Muscle of leg (tissue), 11 donors: Measurements from ENCODE around the gene SLC3A2. TPM values are rescaled to one million over a fixed set of nuclear protein-coding genes. Genes with fewer than 3 reads are reported as not detected.

Experiments used
- DNase-seq: peaks from one replicate; pipeline ENCODE4 v3.0.0; 2013
- H3K27ac ChIP-seq: one replicate; pipeline ENCODE4 v1.5.1; 2013; ENCODE audit warnings: mild to moderate bottlenecking, low read length, control low read depth
- H3K27me3 ChIP-seq: one replicate; pipeline ENCODE4 v1.6.1; 2013; ENCODE audit warnings: low read length; ENCODE audit not compliant: control insufficient read depth, insufficient read depth
- H3K36me3 ChIP-seq: one replicate; pipeline ENCODE4 v1.6.1; 2013; ENCODE audit warnings: low read length; ENCODE audit not compliant: control insufficient read depth, insufficient read depth
- H3K4me1 ChIP-seq: one replicate; pipeline ENCODE4 v1.6.1; 2013; ENCODE audit warnings: low read length; ENCODE audit not compliant: control insufficient read depth, insufficient read depth
- H3K4me3 ChIP-seq: one replicate; pipeline ENCODE4 v1.5.1; 2013; ENCODE audit warnings: low read length, control low read depth
- H3K9me3 ChIP-seq: replicated peaks from 2 replicates; pipeline ENCODE4 v1.6.1; 2013; ENCODE audit warnings: low read depth, low read length; ENCODE audit not compliant: control insufficient read depth
- WGBS: methylation state at CpG from one replicate; pipeline ENCODE4 v1.1.5; 2013; ENCODE audit warnings: missing lambda C conversion rate; ENCODE audit not compliant: insufficient coverage; 5-methylcytosine and 5-hydroxymethylcytosine counted together
- polyA plus RNA-seq, 8 donors: library from polyadenylated mRNA; unstranded; fragments of 120-200 nt; gene quantifications; one replicate each; pipeline versions ENCODE4 v1.2.1 to v1.2.3, GENCODE V29; 2013; ENCODE audit warnings: inconsistent platforms in 1 of 8, low replicate concordance in 1 of 8; ENCODE audit not compliant: insufficient read length in 8 of 8, insufficient read depth in 1 of 8
- total RNA-seq: library from RNA; stranded (reverse); fragments of 120-200 nt; gene quantifications from one replicate; pipeline ENCODE4 v1.2.4, GENCODE V29; 2013

Gene SLC3A2
- total and polyA plus RNA-seq, 9 donors: 38.1 to 55.4 (median 43.0) TPM

- Histone ChIP-seq H3K9me3 (no peaks in the 10 kb centered on the region), H3K27me3 (no peaks in the 10 kb centered on the region), H3K36me3 (peaks cover 21% of the 10 kb centered on the region), H3K4me3 (no peak overlapping the region), H3K27ac (peak overlapping the region; percentile 100), H3K4me1 (peaks cover 40% of the 10 kb centered on the region)
- DNase-seq: peak; percentile 69
- 65% methylated on average over 5 of the region's 7 CpGs for WGBS
These were observed 1.3 kb upstream of the SLC3A2 start for GRCh38 chr11:62879235-62879978.

- peak; percentile 80 for DNase-seq
- Histone ChIP-seq H3K27ac (peak overlapping the region; percentile 100), H3K9me3 (no peaks in the 10 kb centered on the region), H3K4me3 (peak overlapping the region; percentile 99), H3K27me3 (no peaks in the 10 kb centered on the region), H3K36me3 (peaks cover 30% of the 10 kb centered on the region), H3K4me1 (peaks cover 40% of the 10 kb centered on the region)
- WGBS: 0% methylated on average over 16 of the region's 16 CpGs
These were observed 379 bp upstream of the SLC3A2 start for GRCh38 chr11:62880231-62880802.

GRCh38 chr11:62881579-62882430, 1.1 kb downstream of the SLC3A2 start:
- peaks cover 40% of the 10 kb centered on the region for H3K4me1 ChIP-seq
- H3K9me3 ChIP-seq: no peaks in the 10 kb centered on the region
- peak overlapping the region; percentile 99 for H3K4me3 ChIP-seq
- no peaks in the 10 kb centered on the region for H3K27me3 ChIP-seq
- 2% methylated on average over 5 of the region's 21 CpGs for WGBS
- DNase-seq: peak; percentile 99
- H3K36me3 ChIP-seq: peaks cover 45% of the 10 kb centered on the region
- H3K27ac ChIP-seq: peak overlapping the region; percentile 100

GRCh38 chr11:62882431-62882749, 1.7 kb downstream of the SLC3A2 start:
- H3K27me3 ChIP-seq: no peaks in the 10 kb centered on the region
- peaks cover 51% of the 10 kb centered on the region for H3K36me3 ChIP-seq
- peaks cover 40% of the 10 kb centered on the region for H3K4me1 ChIP-seq
- H3K27ac ChIP-seq: peak overlapping the region; percentile 100
- H3K9me3 ChIP-seq: no peaks in the 10 kb centered on the region
- H3K4me3 ChIP-seq: peak overlapping the region; percentile 99
- 50% methylated on average over 5 of the region's 6 CpGs for whole genome bisulfite sequencing
- no peak for DNase-seq

GRCh38 chr11:62882788-62883501, 2.2 kb downstream of the SLC3A2 start:
- H3K9me3 ChIP-seq: no peaks in the 10 kb centered on the region
- no peaks in the 10 kb centered on the region for H3K27me3 ChIP-seq
- H3K4me3 ChIP-seq: peak overlapping the region; percentile 99
- WGBS: no CpG with 5 or more reads among the region's 5 CpGs
- peak overlapping the region; percentile 100 for H3K27ac ChIP-seq
- peaks cover 40% of the 10 kb centered on the region for H3K4me1 ChIP-seq
- peaks cover 57% of the 10 kb centered on the region for H3K36me3 ChIP-seq
- peak; percentile 35 for DNase-seq

GRCh38 chr11:62883673-62884072, 3.0 kb downstream of the SLC3A2 start:
- Histone ChIP-seq H3K27me3 (no peaks in the 10 kb centered on the region), H3K36me3 (peaks cover 64% of the 10 kb centered on the region), H3K9me3 (no peaks in the 10 kb centered on the region), H3K27ac (no peak overlapping the region), H3K4me3 (no peak overlapping the region), H3K4me1 (peaks cover 40% of the 10 kb centered on the region)
- DNase-seq: no peak
- 89% methylated on average over 1 of the region's 3 CpGs for WGBS

- Histone ChIP-seq H3K27ac (no peak overlapping the region), H3K4me1 (peaks cover 40% of the 10 kb centered on the region), H3K36me3 (peaks cover 74% of the 10 kb centered on the region), H3K27me3 (no peaks in the 10 kb centered on the region), H3K4me3 (no peak overlapping the region), H3K9me3 (no peaks in the 10 kb centered on the region)
- no peak for DNase-seq
- 84% methylated on average over 7 of the region's 11 CpGs for WGBS
These were observed 4.5 kb downstream of the SLC3A2 start for GRCh38 chr11:62885137-62885750.

GRCh38 chr11:62888406-62888805, 7.7 kb downstream of the SLC3A2 start:
- Histone ChIP-seq H3K27me3 (no peaks in the 10 kb centered on the region), H3K9me3 (no peaks in the 10 kb centered on the region), H3K36me3 (peaks cover 63% of the 10 kb centered on the region), H3K4me3 (no peak overlapping the region), H3K4me1 (peaks cover 19% of the 10 kb centered on the region), H3K27ac (no peak overlapping the region)
- 81% methylated on average over 10 of the region's 14 CpGs for WGBS
- no peak for DNase-seq

- Histone ChIP-seq H3K4me1 (peaks cover 12% of the 10 kb centered on the region), H3K4me3 (no peak overlapping the region), H3K36me3 (peaks cover 56% of the 10 kb centered on the region), H3K9me3 (no peaks in the 10 kb centered on the region), H3K27ac (no peak overlapping the region), H3K27me3 (no peaks in the 10 kb centered on the region)
- 58% methylated on average over 1 of the region's 2 CpGs for WGBS
- DNase-seq: no peak
These were observed 8.4 kb downstream of the SLC3A2 start for GRCh38 chr11:62889126-62889483.
